ENCODE results near the gene GEN1.
"Not testable (repeated sequence)": the region's sequence is repeated elsewhere in the genome, so short reads cannot be mapped to it uniquely, and the experiment has no call there.

Gene GEN1

DNA sequence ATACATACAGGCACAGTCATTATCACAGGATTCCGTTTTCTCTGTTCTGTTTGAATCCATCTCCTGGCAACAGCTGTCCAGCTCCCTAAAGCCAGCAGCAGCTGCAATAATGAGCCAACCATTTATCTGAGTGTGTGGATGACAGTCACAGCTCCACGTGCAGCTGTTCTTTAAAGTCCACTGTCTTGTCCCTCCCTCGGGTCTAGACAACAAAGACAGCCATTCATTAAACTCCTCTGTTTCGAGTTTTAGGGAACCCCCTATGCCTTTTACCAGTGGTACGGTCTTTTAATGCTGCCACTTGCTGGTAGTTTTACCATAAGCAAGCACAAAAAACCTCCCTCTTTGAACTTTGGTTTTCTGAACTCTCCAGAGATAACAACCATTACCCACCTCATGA is 46.3 kb downstream of the GEN1 start:
- DNase-seq: no peak

- DNase-seq: no peak
These were observed 46.9 kb downstream of the GEN1 start for GRCh38 chr2:17800693-17801458.

GRCh38 chr2:17803497-17803896 is 49.6 kb downstream of the GEN1 start:
- no peak for DNase-seq

- DNase-seq: no peak
These were observed 50.4 kb downstream of the GEN1 start for GRCh38 chr2:17804358-17804757.

DNA sequence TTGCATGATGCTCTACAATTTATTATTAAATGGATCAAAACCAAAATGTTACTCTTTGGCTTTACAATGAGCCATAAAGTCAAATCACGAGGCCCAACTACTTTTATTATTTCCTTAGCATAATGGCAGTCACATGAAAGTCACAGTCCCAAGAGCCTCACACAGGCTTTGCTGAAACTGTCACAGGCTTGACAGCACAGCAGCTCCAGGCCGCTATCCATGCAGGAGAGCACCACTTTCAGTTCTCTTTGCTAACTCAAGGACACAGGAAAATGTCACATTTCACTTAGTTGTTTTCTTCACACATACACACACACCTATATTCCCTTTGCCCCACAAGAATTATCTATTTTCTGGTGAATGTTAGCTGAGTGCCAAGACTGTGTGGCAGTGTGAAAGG is 51.2 kb downstream of the GEN1 start:
- no peak for DNase-seq

- DNase-seq: no peak
These were observed 51.9 kb downstream of the GEN1 start for GRCh38 chr2:17805717-17806363.

DNA sequence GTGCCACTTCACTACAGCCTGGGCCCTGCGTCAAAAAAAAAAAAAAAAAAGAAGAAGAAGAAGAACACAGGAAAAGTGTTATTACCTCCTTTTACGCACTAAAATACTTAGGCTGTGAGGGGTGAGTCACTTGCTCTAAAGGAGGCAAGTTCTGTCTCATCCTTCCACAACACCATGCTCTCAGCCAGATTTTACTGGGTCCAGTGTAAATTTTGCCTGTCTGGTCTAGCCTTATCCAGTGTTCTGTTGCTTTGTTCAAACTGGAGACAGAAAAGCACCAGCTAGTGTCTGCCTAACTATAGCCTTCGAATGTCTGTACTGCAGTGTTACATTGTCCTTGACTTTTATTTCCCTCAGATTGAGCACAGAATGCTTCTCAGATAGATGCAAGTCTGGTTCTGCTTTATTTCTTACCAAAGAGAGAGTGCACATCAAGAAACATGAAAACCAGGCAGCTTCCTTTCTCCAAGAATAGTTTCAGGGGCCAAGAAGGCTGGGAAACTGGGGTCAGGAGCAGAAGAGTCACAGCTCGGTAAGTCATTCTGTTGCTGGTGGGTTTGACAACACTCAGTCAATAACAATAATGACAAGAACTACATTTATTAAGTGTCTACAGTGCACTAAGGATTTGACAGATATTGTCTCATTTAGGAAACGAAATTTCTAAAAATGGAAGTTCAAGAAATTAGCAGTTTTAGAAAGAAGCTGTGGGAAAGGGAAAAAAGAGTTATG is 59.2 kb downstream of the GEN1 start:
- DNase-seq: no peak

DNA sequence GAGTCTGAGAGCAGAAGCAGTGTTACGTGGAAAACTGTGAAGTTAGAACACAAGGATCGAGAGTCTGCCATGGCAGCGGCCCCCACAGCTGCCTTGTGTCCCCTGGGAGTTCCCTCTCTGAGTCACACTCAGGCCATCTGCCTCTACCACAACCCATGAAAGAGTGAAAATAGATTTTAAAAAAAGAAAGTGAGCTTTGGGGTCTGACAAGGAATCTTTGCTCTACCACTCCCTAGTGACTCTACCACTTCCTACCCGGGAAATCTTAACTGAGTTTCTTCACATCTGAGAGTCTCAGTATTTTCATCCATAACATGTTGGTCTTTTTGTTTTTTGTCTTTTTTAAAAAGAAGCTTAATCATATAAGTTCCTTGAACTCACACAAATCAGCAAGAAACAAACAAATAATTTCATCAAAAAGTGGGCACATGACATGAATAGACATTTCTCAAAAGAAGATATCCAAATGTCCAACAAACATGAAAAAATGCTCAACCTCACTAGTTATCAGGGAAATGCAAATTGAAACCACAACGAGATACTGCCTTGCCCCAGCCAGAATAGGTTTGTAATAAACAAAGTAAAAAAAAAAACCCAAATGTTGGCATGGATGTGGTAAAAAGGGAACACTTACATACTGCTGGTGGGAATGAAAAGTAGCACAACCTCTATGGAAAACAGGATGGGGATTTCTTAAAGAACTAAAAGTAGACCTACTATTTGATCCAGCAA is 60.0 kb downstream of the GEN1 start:
- DNase-seq: no peak

GRCh38 chr2:17814601-17815000 is 60.7 kb downstream of the GEN1 start:
- no peak for DNase-seq

DNA sequence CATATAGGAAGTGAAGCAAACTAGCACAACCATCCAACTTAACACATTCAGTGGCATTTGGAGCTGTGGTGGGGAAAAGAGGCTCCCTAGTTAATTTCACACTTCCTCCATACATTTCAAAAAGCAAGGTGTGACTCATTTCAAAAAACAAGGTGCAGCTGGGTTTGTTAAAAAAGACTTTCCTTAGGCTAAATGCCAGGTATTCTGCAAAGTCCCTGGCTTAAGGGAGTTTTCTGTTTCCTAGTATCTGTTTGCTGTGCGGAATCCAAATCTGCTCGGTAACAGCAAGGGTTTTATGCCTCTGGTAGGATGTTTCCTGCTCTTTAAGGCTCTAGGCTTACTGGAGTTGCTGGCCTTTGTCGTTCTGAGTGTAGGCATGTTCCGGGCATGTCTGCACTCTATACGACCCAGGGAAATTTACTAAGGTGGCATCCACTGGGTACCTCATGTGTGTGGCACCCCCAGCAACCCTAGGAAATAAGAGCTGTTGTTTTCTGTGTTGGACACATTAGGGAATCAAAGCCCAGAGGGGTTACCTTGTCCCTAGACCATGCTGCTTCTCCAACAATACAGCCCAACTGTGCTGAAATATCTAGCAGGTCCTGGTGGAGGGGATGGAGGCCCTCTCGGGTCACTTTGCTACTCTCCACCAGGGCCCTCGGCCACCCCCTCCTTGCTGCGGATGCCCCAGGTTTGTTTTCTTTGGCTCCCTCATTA is 61.7 kb downstream of the GEN1 start:
- DNase-seq: no peak

DNA sequence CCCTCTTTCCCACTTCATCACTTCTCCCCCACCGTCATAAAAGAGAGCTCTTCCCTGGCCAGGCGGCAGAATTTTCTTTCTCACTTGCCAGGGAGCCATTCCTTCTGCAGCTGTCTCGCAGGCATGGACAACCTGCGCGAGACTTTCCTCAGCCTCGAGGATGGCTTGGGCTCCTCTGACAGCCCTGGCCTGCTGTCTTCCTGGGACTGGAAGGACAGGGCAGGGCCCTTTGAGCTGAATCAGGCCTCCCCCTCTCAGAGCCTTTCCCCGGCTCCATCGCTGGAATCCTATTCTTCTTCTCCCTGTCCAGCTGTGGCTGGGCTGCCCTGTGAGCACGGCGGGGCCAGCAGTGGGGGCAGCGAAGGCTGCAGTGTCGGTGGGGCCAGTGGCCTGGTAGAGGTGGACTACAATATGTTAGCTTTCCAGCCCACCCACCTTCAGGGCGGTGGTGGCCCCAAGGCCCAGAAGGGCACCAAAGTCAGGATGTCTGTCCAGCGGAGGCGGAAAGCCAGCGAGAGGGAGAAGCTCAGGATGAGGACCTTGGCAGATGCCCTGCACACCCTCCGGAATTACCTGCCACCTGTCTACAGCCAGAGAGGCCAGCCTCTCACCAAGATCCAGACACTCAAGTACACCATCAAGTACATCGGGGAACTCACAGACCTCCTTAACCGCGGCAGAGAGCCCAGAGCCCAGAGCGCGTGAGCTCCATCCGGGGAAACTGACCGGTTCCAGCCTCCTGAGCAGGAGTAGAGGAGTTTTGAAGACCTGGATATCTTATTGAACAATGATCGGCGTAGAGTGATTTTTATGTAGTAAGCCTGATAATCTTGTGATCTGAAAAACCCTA is 62.7 kb downstream of the GEN1 start, which contains the start of gene MSGN1:
Gene MSGN1, plus strand, starts transcription at position 65 of the 850 bp plus-strand sequence. Its CDS starts 59 bp downstream, at position 124.
- DNase-seq: no peak

DNA sequence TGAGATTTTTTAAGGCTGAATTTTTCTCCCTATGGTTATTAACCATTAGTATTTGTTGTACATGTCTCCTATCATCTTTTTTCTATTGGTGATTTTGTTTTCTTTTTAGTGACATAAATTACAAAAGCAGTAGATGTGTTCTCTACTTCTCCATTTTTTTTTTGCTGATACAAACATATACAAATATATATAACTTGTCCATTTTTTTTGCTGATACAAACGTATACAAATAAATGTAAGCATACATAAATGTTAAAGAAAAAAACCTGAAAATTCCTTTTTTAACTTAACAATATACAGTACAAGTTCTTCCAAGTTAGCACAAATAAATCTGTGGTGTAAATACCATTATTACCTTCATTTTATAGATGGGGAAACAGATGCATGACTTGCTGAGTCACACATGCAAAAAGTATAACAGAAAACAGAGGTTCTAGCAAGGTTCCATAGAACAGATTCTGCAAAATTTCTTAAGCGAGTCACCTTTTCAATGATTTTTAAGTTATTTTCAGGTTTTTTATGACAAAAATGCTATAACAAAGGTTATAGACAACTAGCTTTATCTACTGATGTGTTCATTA is 64.4 kb downstream of the GEN1 start:
- no peak for DNase-seq

GRCh38 chr2:17821080-17821479 is 67.1 kb downstream of the GEN1 start:
- DNase-seq: no peak

DNA sequence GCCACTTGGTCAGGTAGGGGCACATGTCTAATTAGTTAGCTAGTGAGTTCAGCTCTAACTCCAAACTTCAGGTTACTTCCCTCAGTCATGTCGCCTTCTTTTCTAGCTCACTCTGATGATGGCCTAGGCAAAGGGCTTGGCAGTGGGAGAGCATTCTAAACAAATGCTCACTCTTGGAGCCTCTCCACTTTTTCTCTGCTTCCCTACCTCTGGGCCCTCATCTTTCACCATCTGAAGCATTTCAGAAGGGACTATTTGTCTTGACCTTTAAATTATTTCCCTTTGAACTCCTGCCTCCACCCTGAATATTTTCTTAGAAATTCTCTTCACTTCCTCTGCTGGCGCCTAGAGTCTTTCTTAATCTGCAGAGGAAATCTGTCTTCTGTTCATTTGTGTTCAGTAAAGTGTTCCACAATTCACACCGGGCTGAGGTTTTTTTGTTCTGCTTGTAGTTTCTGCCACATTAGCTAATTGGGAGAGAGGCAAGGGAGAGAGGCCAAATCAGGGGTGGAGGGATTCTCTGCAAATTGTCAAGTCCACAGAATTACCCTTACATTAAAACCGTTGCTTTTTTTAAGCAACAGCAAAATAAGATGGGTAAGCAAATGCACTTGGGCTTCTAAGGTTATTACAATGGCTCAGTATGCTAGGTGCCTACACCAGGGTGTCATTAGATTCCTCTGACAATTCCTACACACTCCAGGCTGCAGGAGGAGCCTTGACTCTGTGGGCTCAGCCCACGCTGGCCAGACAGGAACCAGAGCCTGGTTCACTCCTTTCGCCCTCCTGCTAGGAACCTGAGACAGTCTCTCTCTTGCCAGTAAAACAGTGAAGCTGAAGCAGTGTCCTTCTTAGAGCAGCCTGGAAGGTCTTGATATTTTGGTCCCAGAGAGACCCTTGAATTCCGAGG is 67.9 kb downstream of the GEN1 start:
- no peak for DNase-seq

DNA sequence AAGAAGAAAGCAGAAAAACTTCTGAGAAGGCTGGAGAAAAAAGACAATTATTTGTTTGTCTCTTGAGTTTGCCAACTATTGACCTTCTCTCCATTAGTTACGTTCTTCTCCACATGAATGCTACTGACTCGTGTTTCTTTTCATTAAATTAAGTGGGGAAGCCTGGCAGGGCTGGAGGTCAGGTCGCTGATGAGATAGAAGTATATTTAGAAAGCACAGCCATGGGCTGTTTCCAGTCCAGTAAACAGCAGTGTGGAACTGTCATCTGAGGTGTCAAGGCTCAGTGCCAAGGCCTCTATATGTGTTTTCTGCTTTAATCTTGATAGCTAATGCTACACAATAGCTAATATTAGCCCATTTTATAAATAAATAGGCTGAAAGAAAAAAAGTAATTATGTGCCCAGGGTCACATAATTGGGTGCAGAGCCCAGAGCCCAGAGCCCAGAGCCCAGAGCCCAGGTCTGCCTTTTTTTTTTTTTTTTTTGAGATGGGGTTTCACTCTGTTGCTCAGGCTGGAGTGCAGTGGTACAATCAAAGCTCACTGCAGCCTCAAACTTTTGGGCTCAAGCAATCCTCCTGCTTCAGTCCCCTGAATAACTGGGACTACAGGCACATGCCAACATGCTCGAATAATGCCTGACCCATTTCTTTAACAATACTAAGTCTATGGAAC is 68.6 kb downstream of the GEN1 start:
- DNase-seq: no peak

DNA sequence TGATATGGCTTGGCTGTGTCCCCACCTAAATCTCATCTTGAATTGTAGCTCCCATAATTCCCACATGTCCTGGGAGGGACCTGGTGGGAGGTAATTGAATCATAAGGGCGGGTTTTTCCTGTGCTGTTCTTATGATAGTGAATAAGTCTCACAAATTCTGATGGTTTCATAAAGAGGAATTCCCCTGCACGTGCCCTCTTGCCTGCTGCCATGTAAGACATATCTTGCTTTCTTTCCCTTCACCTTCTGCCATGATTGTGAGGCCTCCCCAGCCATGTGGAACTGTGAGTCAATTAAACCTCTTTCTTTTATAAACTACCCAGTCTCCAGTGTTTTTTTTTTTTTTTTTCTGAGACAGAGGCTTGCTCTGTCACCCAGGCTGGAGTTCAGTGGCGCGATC is 69.7 kb downstream of the GEN1 start:
- DNase-seq: not testable (repeated sequence)

GRCh38 chr2:17827316-17827715 is 73.4 kb downstream of the GEN1 start:
- DNase-seq: no peak

- no peak for DNase-seq
These were observed 73.8 kb downstream of the GEN1 start for GRCh38 chr2:17827785-17828184.

Measured in stimulated activated CD4-positive, alpha-beta T cell treated with anti-CD3 and anti-CD28 coated beads, Interleukin-2, amount 100 ng/mL, for 24 hours (primary cell).